Activated CD8-positive, alpha-beta T cell treated with anti-CD3 and anti-CD28 coated beads for 36 hours (primary cell): Measurements from ENCODE around the gene TSPAN12. TPM values are rescaled to one million over a fixed set of nuclear protein-coding genes. Genes with fewer than 3 reads are reported as not detected.

ENCODE experiments used
- ATAC-seq: fragments of 200-7000 bp; cut with Tn5 transposase; one replicate; pipeline ENCODE4 v1.10.0; 2021; ENCODE audit warnings: mild to moderate bottlenecking, moderate library complexity
- CTCF ChIA-PET: fragments of 350-600 bp; sonication (Branson Sonifier 250); formaldehyde crosslinking; loops from one replicate; lab custom pipeline; 2021; ENCODE audit warnings: antibody characterized with exemption; lab: Charles Lee
- POLR2A ChIA-PET: fragments of 350-600 bp; sonication (Branson Sonifier 250); formaldehyde crosslinking; loops from one replicate; lab custom pipeline; 2021; ENCODE audit warnings: antibody characterized with exemption; lab: Charles Lee
- DNase-seq: peaks from one replicate; pipeline ENCODE4 v3.0.0-alpha.2; 2020
- H3K27ac Mint-ChIP-seq: one replicate; pipeline ENCODE4 v1.8.0; 2021; ENCODE audit warnings: mild to moderate bottlenecking, mixed read lengths
- H3K27me3 Mint-ChIP-seq: one replicate; pipeline ENCODE4 v1.8.0; 2021; ENCODE audit warnings: mixed read lengths
- H3K36me3 Mint-ChIP-seq: one replicate; pipeline ENCODE4 v1.8.0; 2021; ENCODE audit warnings: low read depth, mixed read lengths
- H3K4me1 Mint-ChIP-seq: one replicate; pipeline ENCODE4 v1.8.0; 2021; ENCODE audit warnings: low read depth, mixed read lengths
- H3K4me3 Mint-ChIP-seq: one replicate; pipeline ENCODE4 v1.8.0; 2021; ENCODE audit warnings: mild to moderate bottlenecking, moderate library complexity, mixed read lengths
- H3K9me3 Mint-ChIP-seq: one replicate; pipeline ENCODE4 v1.8.0; 2021; ENCODE audit warnings: mixed read lengths
- intact Hi-C: fragments of 100-400 bp; cut with micrococcal nuclease; formaldehyde crosslinking; loops from one replicate; pipeline ENCODE4 v1.10.0; 2022
- total RNA-seq, 2 experiments: library from RNA; stranded (reverse); gene quantifications; one replicate each; pipeline ENCODE4 v1.2.3, GENCODE V29; 2021
- TF ChIP-seq, protein P1 (sequence below): fragments of 200-600 bp; IDR thresholded peaks from one replicate; pipeline ENCODE4 v1.8.0; 2022; ENCODE audit warnings: antibody characterized with exemption, mild to moderate bottlenecking

The TSPAN12 gene
- total RNA-seq, 2 experiments from 2014 or later, result not detected

DNA sequence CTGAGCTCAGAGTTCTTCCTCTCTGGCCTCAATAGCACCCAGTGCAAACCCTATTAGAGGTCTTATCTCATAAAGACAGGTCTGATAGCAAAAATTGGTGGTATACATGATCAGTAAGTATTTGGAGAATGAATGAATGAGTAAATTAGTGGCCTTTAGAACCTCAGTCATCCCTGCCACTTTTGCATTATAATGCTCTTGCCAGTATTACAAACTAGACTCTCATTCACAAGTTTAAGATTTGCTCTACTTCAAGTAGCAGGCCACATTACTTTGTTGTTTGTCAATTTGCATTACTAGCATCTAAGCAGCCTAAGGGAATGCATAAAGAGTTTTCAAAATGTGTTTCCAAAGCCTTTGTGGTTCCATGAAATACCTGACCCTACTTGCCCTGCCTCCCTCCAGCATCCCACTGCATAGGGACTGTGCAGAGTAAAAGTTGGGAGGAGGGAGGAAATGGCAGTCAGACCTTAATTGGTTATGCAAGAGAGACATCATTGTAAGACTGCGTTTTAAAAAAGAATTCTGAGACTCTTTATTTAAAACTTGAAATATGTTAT is 21.3 kb downstream of the TSPAN12 start:
- ChIA-PET CTCF (no interaction called here), POLR2A (no interaction called here)
- no peaks in the 10 kb centered on the region for H3K9me3 Mint-ChIP-seq
- H3K27me3 Mint-ChIP-seq, result peaks cover 5% of the 10 kb centered on the region
- intact Hi-C loops, result no loop called here
- H3K27ac Mint-ChIP-seq, result no peak overlapping the region
- TF ChIP-seq, protein P1, sequence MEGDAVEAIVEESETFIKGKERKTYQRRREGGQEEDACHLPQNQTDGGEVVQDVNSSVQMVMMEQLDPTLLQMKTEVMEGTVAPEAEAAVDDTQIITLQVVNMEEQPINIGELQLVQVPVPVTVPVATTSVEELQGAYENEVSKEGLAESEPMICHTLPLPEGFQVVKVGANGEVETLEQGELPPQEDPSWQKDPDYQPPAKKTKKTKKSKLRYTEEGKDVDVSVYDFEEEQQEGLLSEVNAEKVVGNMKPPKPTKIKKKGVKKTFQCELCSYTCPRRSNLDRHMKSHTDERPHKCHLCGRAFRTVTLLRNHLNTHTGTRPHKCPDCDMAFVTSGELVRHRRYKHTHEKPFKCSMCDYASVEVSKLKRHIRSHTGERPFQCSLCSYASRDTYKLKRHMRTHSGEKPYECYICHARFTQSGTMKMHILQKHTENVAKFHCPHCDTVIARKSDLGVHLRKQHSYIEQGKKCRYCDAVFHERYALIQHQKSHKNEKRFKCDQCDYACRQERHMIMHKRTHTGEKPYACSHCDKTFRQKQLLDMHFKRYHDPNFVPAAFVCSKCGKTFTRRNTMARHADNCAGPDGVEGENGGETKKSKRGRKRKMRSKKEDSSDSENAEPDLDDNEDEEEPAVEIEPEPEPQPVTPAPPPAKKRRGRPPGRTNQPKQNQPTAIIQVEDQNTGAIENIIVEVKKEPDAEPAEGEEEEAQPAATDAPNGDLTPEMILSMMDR, result no peak
- no peaks in the 10 kb centered on the region for H3K4me1 Mint-ChIP-seq
- no peaks in the 10 kb centered on the region for H3K36me3 Mint-ChIP-seq
- no peak for DNase-seq
- ATAC-seq, result no peak
- H3K4me3 Mint-ChIP-seq, result no peak overlapping the region

DNA sequence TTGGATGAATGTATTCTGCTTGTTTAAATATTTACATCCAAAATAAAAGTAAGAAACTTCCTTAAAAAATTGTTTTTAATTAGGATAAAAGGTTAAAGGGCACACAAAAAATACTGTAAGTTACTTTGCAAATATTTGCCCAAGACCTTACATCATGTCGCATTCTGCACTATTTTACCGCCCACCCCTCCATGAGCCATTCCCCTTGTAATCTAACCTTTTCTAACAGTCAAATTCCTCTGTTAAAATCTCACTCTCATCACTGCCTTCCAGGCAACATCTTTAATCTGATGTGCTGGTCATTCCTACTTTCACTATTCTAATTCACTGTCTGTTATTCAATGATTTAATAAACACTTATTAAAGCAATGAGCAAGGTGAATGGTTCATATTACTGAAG is 23.2 kb downstream of the TSPAN12 start:
- H3K36me3 Mint-ChIP-seq, result no peaks in the 10 kb centered on the region
- peaks cover 1% of the 10 kb centered on the region for H3K9me3 Mint-ChIP-seq

DNA sequence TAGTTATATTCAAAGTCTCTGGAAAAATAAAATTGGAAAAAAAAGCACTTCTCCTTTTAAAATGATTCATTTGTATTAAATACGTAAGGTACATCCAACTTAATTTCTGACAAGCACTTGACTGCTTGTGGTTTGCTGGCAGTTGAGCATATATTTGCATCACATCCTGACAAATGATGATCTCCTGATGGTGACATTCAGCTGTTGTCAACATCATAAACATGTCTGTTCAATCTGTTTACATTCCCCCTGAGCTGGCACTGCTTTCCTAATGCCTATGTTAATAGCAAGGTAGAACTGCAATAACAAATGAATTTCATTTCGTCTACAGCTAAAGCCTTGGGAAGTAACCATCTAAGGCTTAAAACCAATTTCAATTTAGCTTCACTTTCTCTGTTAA is 24.4 kb downstream of the TSPAN12 start:
- H3K4me1 Mint-ChIP-seq, result no peaks in the 10 kb centered on the region
- POLR2A ChIA-PET, result no interaction called here
- no peak overlapping the region for H3K4me3 Mint-ChIP-seq
- no peak overlapping the region for H3K27ac Mint-ChIP-seq
- TF ChIP-seq, protein P1, result no peak
- no peaks in the 10 kb centered on the region for H3K36me3 Mint-ChIP-seq
- no peak for ATAC-seq
- H3K9me3 Mint-ChIP-seq, result peaks cover 1% of the 10 kb centered on the region
- DNase-seq, result no peak
- CTCF ChIA-PET, result no interaction called here
- intact Hi-C loops, result no loop called here
- peaks cover 12% of the 10 kb centered on the region for H3K27me3 Mint-ChIP-seq

More for the DNA sequence above, 23.2 kb downstream of the TSPAN12 start:
- intact Hi-C loops, result no loop called here
- no peak overlapping the region for H3K4me3 Mint-ChIP-seq
- H3K27me3 Mint-ChIP-seq, result peaks cover 12% of the 10 kb centered on the region
- H3K4me1 Mint-ChIP-seq, result no peaks in the 10 kb centered on the region
- ChIA-PET CTCF (no interaction called here), POLR2A (no interaction called here)
- TF ChIP-seq, protein P1, result no peak
- ATAC-seq (no peak), DNase-seq (no peak)
- H3K27ac Mint-ChIP-seq, result no peak overlapping the region

DNA sequence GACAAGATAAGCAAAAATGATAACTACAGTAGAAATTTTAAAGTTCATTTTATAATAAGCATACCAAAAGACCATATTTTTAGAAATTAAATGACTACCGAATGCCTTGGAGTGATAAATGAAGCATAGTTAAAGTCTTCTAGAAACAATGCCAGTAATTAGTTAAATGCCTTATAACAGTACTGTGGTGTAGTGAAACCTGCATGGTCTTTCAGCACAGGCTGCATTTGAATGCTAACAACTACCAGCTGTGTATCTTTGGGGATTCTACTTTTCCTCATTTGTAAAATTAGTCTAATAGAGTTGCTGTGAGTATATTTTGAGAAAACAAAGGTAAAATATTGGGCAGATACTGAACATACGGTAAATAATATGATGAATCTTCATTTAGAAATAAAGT is 25.1 kb downstream of the TSPAN12 start:
- POLR2A ChIA-PET, result no interaction called here
- intact Hi-C loops, result no loop called here
- DNase-seq (no peak), ATAC-seq (no peak)
- Mint-ChIP-seq H3K36me3 (no peaks in the 10 kb centered on the region), H3K4me3 (no peak overlapping the region), H3K27me3 (peaks cover 17% of the 10 kb centered on the region), H3K9me3 (peaks cover 1% of the 10 kb centered on the region), H3K27ac (no peak overlapping the region), H3K4me1 (no peaks in the 10 kb centered on the region)
- TF ChIP-seq, protein P1, result no peak
- CTCF ChIA-PET, result interaction anchor here (0.9 kb wide), 1 partner anchor 27 kb away, joined by 4 read pairs; no protein-coding TSS in a partner anchor

DNA sequence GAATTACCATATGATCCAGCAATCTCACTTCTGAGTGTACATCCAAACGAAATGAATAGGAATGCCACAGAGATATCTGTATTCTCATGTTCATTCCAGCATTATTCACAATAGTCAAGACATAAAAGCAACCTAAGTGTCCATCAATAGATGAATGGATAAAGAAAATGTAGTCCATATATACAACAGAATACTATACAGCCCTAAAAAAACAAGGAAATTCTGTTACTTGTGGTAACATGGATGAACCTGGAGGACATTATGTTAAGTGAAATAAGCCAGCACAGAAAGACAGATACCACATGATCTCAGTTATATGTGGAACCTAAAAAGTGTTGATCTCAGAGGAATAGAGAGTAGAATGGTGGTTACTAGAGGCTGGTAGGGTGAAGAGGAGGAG is 26.7 kb downstream of the TSPAN12 start:
- Mint-ChIP-seq H3K27ac (no peak overlapping the region), H3K4me1 (no peaks in the 10 kb centered on the region), H3K9me3 (peaks cover 1% of the 10 kb centered on the region), H3K4me3 (no peak overlapping the region), H3K36me3 (no peaks in the 10 kb centered on the region), H3K27me3 (peaks cover 18% of the 10 kb centered on the region)
- TF ChIP-seq, protein P1, result no peak
- intact Hi-C loops, result no loop called here
- no peak for ATAC-seq
- no peak for DNase-seq
- ChIA-PET POLR2A (no interaction called here), CTCF (no interaction called here)
